ENCODE results near the gene GFRA3. TPM values are rescaled to one million over a fixed set of nuclear protein-coding genes. Genes with fewer than 3 reads are reported as not detected.
"Not testable (repeated sequence)": the region's sequence is repeated elsewhere in the genome, so short reads cannot be mapped to it uniquely, and the experiment has no call there.

GFRA3 gene, protein sequence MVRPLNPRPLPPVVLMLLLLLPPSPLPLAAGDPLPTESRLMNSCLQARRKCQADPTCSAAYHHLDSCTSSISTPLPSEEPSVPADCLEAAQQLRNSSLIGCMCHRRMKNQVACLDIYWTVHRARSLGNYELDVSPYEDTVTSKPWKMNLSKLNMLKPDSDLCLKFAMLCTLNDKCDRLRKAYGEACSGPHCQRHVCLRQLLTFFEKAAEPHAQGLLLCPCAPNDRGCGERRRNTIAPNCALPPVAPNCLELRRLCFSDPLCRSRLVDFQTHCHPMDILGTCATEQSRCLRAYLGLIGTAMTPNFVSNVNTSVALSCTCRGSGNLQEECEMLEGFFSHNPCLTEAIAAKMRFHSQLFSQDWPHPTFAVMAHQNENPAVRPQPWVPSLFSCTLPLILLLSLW
- under 1 TPM in 1 of 2 experiments, not detected in 1; 0.18 TPM for total RNA-seq

DNA sequence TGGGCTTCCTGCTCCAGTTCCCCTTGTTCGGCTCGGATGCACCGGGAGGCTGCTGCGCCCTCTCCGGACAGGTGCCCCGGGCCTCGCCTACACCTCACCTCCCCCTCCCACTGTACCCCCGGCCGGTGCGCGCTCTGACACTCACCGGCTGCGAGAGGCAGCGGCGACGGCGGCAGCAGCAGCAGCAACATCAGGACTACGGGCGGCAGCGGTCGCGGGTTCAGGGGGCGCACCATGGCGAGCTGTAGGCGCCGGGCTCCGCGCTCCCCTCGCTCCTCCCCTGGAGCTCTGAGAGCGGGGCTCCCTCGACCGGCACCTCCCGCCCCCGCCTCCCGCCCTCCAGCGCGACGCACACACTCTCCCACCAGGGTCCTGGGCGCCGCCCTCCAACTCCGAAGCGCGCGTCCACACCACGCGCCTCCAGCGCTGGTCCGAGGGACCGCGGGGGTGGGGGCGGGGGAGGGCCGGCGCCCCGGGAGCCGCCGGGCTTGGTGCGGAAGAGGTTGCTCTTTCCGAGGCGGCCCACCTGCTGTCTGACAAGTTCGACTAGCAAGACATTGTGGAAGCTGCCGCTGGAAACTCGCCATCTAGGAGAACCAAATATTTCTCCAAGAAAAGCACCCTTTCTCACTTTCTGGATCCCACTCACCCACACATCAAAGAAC is at the start of gene GFRA3:
GFRA3 (minus strand) TSS at position 433 of the 665 bp plus-strand sequence; CDS start at position 236, 197 bp downstream.
- H3K27me3 Mint-ChIP-seq: peaks cover 54% of the 10 kb centered on the region
- peaks cover 13% of the 10 kb centered on the region for H3K4me1 Mint-ChIP-seq
- no peaks in the 10 kb centered on the region for H3K9me3 Mint-ChIP-seq
- peak; percentile 39 for DNase-seq
- H3K4me3 Mint-ChIP-seq: peak within 1 kb of the TSS; percentile 63
- no peaks in the 10 kb centered on the region for H3K36me3 Mint-ChIP-seq
- no peak within 1 kb of the TSS for H3K27ac Mint-ChIP-seq

DNA sequence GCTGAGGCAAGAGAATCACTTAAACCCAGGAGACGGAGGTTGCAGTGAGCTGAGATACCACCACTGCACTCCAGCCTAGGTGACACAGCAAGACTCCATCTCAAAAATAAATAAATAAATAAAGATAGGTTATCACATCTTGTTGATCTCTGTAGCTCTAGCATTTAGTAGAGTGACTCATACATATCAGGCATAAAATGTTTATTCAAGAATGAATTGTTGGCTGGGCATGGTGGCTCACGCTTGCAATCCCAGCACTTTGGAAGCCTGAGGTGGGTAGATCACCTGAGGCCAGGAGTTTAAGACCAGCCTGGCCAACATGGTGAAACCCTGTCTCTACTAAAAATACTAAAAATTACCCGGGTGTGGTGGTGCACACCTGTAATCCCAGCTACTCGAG is 43.8 kb upstream of the GFRA3 start:
- not testable (repeated sequence) for H3K27me3 Mint-ChIP-seq, H3K9me3 Mint-ChIP-seq, DNase-seq, H3K27ac Mint-ChIP-seq, H3K4me1 Mint-ChIP-seq, H3K4me3 Mint-ChIP-seq, H3K36me3 Mint-ChIP-seq

DNA sequence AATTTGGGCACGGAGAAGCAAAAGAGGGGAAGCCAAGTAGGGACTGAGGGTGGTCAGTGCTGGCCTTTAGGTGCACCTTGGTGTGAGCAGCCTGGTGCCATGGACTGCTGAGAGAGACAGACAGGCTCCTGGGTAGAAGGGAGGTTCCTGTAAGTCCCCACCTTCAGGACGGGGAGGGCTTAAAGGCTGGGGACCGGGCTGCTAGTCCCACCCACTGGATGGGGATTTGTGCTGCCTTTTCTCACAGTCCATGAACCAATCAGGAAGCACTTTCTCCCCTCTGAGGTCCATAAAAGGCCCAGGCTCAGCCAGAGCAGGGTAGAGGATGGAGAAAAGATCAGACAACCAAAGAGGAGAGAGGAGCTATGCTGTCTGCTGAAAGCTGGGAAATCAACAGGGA is 41.9 kb upstream of the GFRA3 start:
- H3K4me1 Mint-ChIP-seq: no peaks in the 10 kb centered on the region
- no peaks in the 10 kb centered on the region for H3K9me3 Mint-ChIP-seq
- no peak overlapping the region for H3K4me3 Mint-ChIP-seq
- H3K36me3 Mint-ChIP-seq: no peaks in the 10 kb centered on the region
- H3K27me3 Mint-ChIP-seq: no peaks in the 10 kb centered on the region
- no peak overlapping the region for H3K27ac Mint-ChIP-seq
- DNase-seq: no peak

DNA sequence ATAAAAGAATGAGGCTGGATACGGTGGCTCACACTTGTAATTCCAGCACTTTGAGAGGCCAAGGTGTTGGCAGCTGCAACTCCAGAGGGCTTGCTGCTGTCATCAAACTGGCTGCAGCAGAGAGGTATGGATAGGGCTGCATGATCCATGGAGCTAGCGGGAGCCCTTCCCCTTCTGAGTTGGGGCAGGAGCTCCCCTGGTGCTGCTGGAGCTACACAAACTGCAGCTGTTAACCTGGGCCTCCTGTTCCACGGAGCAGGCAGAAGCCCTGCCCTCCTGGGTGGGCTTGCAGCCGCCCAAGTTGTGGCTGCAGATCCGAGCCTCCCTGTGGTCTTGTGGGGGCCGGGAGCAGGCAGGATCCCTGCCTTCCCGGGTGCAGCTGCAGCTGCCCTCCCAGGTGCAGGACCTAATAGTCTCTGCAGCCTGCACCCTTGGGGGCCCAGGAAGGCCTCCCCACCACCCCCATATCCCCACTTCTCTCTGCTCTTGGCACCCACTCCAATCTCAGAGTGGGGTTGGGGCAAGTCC is 41.4 kb upstream of the GFRA3 start:
- Mint-ChIP-seq H3K9me3 (no peaks in the 10 kb centered on the region), H3K36me3 (no peaks in the 10 kb centered on the region), H3K4me1 (no peaks in the 10 kb centered on the region), H3K27ac (no peak overlapping the region), H3K27me3 (no peaks in the 10 kb centered on the region), H3K4me3 (no peak overlapping the region)
- DNase-seq: no peak

DNA sequence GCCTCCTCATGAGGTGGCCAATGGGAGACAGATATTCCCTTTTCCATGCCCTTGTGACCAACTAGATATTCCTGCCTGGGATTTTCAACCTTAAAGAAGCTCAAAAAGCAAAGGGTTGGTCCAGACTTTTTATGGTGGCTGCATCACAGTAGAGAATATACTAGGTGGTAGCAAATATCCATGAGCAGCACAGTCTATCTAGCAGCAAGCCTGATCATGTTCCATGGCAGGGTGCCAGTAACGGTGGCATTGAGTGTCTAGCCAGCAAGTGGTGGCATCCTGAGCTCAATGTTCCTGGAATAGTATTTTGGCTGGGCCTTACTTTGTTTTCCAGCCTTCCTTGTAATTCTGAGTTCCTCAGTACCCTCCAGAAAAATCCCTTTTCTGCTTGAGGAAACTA is 31.4 kb upstream of the GFRA3 start:
- DNase-seq: no peak
- no peaks in the 10 kb centered on the region for H3K27me3 Mint-ChIP-seq

DNA sequence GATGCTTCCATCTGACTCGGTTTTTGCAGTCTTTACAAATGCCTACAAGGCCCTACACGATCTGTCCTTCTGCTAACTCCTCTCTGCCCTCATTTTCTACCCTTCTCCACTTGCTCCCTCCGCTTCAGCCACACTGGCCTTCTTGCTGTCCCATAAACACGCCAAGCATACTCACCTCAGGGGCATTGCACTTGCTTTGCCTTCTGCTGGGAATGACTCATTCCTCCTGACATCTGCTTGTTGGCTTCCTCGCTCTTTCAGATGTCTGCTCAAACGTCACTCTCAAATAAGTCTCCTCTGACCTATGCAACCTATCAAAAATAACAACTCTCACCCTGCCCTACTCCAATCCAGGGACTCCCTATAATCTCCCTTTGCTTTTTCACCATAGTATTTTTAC is 29.0 kb upstream of the GFRA3 start:
- Mint-ChIP-seq H3K27me3 (no peaks in the 10 kb centered on the region), H3K4me1 (no peaks in the 10 kb centered on the region), H3K27ac (no peak overlapping the region), H3K4me3 (no peak overlapping the region), H3K9me3 (no peaks in the 10 kb centered on the region), H3K36me3 (no peaks in the 10 kb centered on the region)
- DNase-seq: no peak

More for the DNA sequence above, 31.4 kb upstream of the GFRA3 start:
- H3K4me3 Mint-ChIP-seq: no peak overlapping the region
- no peaks in the 10 kb centered on the region for H3K4me1 Mint-ChIP-seq
- H3K27ac Mint-ChIP-seq: no peak overlapping the region
- no peaks in the 10 kb centered on the region for H3K9me3 Mint-ChIP-seq
- H3K36me3 Mint-ChIP-seq: no peaks in the 10 kb centered on the region

DNA sequence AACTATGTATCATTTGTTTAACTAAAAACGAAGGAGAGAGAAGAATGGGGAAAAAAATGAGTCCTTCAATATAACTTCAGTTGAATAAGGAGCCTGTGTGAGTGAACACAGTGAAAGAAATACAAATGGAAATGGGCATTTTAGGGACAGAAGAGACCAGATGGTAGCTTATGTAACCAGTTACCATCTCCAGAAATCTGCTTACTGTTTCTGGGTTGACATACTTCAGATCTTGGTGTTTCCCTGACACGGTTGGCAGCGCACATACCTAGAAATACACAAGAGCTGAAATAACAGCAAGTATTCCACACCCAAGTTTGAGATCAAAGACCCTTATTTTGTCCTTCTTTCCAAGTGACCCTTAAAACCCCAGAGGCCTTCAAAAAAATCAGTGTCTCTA is 14.9 kb upstream of the GFRA3 start:
- no peaks in the 10 kb centered on the region for H3K9me3 Mint-ChIP-seq
- H3K27me3 Mint-ChIP-seq: no peaks in the 10 kb centered on the region
- H3K27ac Mint-ChIP-seq: no peak overlapping the region
- no peaks in the 10 kb centered on the region for H3K36me3 Mint-ChIP-seq
- H3K4me3 Mint-ChIP-seq: no peak overlapping the region
- no peak for DNase-seq
- peaks cover 2% of the 10 kb centered on the region for H3K4me1 Mint-ChIP-seq

DNA sequence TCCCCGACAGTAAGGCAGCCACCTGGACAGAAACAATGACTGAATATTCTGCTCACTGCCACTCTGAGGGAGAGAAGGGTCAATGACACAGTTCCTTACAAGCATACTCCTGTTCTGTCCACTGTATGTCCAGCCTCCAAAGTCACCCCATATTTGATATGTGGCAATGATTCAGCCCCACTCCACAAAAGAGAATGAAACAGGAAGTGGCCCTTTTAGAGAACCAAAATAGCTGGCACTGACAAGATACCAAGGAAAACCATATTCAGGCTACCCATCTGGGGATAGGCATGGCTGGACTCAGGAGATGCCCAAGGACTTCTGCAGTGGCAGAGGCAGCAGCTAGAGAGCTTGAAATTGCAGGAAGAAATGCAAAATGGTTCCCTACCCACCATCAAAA is 12.8 kb upstream of the GFRA3 start:
- DNase-seq: no peak
- no peak overlapping the region for H3K4me3 Mint-ChIP-seq
- no peak overlapping the region for H3K27ac Mint-ChIP-seq
- peaks cover 5% of the 10 kb centered on the region for H3K4me1 Mint-ChIP-seq
- no peaks in the 10 kb centered on the region for H3K9me3 Mint-ChIP-seq
- no peaks in the 10 kb centered on the region for H3K27me3 Mint-ChIP-seq
- H3K36me3 Mint-ChIP-seq: no peaks in the 10 kb centered on the region

DNA sequence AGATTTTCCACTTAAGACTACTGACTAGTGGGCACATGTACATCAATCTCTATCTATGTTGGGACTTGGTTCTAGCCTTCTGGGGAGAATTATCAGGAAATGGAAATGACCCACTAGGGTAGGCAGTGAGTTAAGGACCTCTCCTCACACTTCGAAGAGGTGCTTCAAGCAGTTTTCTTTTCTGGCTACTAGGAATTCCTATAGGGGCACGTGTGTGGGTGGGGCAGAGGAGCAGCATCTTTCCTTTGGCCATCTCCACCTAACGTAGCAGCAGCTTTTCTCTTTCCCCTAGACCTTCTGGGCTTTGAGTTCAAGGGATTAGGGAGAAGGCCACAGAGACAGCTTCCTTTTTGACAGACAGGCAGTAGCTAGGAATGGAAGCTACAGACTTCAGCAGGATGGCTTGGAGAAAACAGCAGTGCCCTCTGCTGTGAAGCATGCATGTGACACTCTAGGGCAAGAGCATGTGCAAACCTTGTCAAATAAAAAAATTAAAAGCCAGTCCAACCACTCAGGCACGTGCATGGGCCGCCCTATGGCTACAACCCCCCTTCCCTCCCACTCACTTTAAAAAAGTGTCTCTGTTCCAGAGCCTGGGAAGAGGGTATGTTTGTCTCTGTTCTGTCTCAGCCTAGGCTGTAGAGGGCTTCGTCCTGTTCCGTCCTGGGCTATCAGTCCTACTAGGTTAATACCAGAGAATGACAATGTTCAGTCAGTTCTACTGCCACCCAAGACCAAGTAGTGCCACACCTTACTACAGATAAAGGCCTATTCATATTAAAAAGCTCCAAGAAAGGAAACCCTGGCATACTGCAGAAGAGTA is 8.7 kb upstream of the GFRA3 start:
- Mint-ChIP-seq H3K36me3 (no peaks in the 10 kb centered on the region), H3K4me1 (peaks cover 5% of the 10 kb centered on the region), H3K27ac (no peak overlapping the region), H3K4me3 (no peak overlapping the region), H3K27me3 (no peaks in the 10 kb centered on the region), H3K9me3 (no peaks in the 10 kb centered on the region)
- no peak for DNase-seq

DNA sequence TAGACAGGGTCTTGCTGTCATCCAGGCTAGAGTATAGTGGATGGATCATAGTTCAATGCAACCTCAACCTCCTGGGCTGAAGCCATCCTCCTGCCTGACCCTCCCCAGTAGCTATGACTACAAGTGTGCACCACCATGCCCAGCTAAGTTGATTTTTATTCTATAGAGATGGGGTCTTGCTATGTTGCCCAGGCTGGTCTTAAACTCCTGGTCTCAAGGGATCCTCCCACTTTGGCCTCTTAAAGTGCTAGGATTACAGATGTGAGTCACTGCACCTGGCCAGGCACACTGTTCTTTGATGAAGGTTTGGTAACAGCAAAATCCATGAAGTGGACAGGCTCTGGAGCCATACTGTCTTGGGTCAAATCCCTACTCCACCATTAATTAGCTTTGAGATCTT is 6.5 kb upstream of the GFRA3 start:
- Mint-ChIP-seq H3K27me3 (peaks cover 11% of the 10 kb centered on the region), H3K4me1 (peaks cover 3% of the 10 kb centered on the region), H3K36me3 (no peaks in the 10 kb centered on the region), H3K27ac (no peak overlapping the region), H3K4me3 (no peak overlapping the region), H3K9me3 (no peaks in the 10 kb centered on the region)
- DNase-seq: no peak

DNA sequence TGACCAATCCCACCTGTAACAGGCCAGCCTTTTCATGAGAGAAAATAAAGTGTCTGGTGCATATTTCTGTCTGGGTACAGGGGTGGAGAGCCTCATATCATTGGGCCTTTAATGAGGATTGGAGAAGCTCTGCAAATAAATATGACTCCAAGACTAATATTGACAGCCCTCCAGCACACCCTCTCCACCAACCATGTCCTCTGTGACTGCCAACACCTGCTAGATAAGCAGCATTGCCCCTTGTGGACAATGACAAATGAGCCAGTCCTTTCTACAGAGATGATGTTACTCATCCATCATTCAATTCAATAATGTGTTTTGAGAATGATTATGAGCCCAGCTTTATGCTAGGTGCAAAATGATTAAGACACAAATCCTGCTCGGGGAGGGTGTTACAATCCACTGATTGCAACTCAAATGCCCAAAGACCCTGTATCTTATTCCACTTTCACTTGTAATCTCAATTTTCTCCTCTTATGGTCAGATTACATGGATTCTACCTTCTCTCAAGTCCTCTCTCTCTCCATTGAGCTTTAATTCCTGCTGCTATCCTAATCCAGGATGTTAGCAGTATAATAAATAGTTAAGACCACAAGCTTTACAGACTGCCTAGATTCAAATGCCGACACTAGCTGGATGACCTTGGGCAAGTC is 2.1 kb upstream of the GFRA3 start:
- peaks cover 44% of the 10 kb centered on the region for H3K27me3 Mint-ChIP-seq
- H3K36me3 Mint-ChIP-seq: no peaks in the 10 kb centered on the region
- H3K4me1 Mint-ChIP-seq: peaks cover 13% of the 10 kb centered on the region
- H3K27ac Mint-ChIP-seq: no peak overlapping the region
- DNase-seq: no peak
- no peak overlapping the region for H3K4me3 Mint-ChIP-seq
- H3K9me3 Mint-ChIP-seq: no peaks in the 10 kb centered on the region

DNA sequence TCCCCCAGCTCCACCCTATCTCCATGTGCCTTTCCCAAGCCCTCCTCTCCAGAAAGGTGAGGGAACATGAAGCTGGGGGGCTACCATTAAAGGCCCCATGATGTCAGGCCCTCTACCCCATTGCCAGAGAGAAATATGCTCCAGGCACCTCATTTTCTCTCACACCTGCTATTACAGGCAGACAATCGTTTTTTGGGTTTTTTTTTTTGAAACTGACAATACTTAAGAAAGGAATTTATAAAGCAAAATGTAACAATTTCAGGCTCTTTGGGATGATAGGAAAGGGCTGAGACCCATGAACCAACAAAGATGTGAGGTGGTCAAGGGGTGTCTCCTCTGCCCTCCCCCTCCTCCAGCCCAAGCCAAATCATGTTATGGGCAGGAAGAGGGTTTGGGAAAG is 1.5 kb upstream of the GFRA3 start:
- H3K27me3 Mint-ChIP-seq: peaks cover 49% of the 10 kb centered on the region
- no peak for DNase-seq
- H3K4me1 Mint-ChIP-seq: peaks cover 13% of the 10 kb centered on the region
- no peaks in the 10 kb centered on the region for H3K9me3 Mint-ChIP-seq
- no peak overlapping the region for H3K27ac Mint-ChIP-seq
- no peak overlapping the region for H3K4me3 Mint-ChIP-seq
- no peaks in the 10 kb centered on the region for H3K36me3 Mint-ChIP-seq

DNA sequence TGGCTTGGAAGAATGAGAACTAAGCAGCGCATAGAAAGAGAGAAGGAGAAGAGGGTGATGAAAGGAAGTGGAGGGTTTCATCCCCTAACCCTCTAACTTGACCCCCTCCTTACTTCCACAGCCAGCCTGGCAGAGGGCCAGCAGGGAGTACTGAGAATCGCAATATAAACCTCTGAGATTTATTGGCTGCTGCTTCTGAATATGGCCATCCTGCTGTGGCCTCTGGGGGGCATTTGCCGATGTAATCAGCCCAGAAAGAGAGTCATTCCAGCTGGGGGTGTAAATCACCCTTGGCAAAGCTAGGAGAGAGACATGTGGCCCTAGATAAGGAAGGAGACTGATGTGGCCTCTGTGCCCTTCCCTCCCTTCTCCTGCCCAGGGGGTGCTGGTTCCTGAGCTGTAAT is 960 bp upstream of the GFRA3 start:
- DNase-seq: no peak
- Mint-ChIP-seq H3K27ac (no peak overlapping the region), H3K27me3 (peaks cover 49% of the 10 kb centered on the region), H3K4me3 (no peak overlapping the region), H3K9me3 (no peaks in the 10 kb centered on the region), H3K36me3 (no peaks in the 10 kb centered on the region), H3K4me1 (peaks cover 13% of the 10 kb centered on the region)

DNA sequence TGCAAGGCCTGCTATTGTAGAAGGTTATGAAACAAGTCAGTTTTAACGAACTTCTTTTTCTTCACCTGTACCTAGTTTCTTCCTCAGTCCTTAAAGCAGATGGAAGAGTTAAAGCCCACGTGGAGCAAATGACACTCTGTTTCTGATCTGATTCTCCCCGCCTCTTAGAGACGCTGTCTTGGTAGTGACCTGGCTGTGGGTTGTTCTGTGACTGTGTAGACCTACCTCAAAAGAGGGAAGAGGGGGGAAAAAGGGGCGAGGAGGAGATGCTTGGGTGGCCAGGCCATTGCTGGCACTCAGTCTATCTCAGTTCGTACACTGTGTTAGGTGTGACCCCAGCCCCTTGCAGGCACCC is 610 bp downstream of the GFRA3 start:
- no peak for DNase-seq
- H3K9me3 Mint-ChIP-seq: no peaks in the 10 kb centered on the region
- H3K27ac Mint-ChIP-seq: no peak overlapping the region
- H3K4me1 Mint-ChIP-seq: peaks cover 13% of the 10 kb centered on the region
- H3K27me3 Mint-ChIP-seq: peaks cover 57% of the 10 kb centered on the region
- H3K36me3 Mint-ChIP-seq: no peaks in the 10 kb centered on the region
- peak overlapping the region; percentile 49 for H3K4me3 Mint-ChIP-seq

DNA sequence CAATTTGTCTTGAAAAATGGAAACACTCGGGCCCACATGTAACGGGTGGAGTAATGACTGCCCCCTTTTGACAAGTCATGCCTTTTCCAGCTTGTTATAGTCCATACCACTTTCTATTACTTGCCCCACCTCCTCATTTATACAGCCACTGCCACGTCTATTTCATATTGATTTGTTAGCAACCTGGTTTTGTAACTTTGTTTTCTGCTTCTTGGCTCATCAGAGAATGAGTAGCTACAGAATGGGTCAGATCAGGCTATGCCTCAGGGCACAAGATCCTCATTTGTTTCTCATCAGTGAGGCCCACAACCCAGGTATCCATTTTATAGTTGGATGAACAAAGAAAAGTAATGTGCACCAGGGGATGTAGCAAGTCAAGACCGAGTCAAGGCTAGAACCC is 1.7 kb downstream of the GFRA3 start:
- Mint-ChIP-seq H3K36me3 (no peaks in the 10 kb centered on the region), H3K27me3 (peaks cover 64% of the 10 kb centered on the region), H3K4me3 (no peak overlapping the region), H3K4me1 (peaks cover 13% of the 10 kb centered on the region), H3K27ac (no peak overlapping the region), H3K9me3 (no peaks in the 10 kb centered on the region)
- DNase-seq: no peak
